Neuronal stem cell (in vitro differentiated cells): ENCODE measurements around the gene CMIP.
A peak's percentile ranks its signal among the peaks of the same experiment; 100 is the strongest.

Experiments used
- DNase-seq: peaks from one replicate; pipeline ENCODE4 v3.0.0-alpha.2; 2013; ENCODE audit warnings: low spot score
- H2AFZ ChIP-seq: one replicate; pipeline ENCODE4 v1.6.1; 2013; ENCODE audit warnings: mild to moderate bottlenecking, low read length, inconsistent platforms
- H2AK5ac ChIP-seq: 2 replicates; pipeline ENCODE4 v1.6.1; 2013; ENCODE audit warnings: low read depth, mild to moderate bottlenecking, inconsistent platforms, low read length, moderate library complexity, mixed read lengths
- H2BK120ac ChIP-seq: 2 replicates; pipeline ENCODE4 v1.6.1; 2013; ENCODE audit warnings: low read depth, mild to moderate bottlenecking, inconsistent platforms, low read length, moderate library complexity, mixed read lengths
- H2BK12ac ChIP-seq: one replicate; pipeline ENCODE4 v1.6.1; 2013; ENCODE audit warnings: low read length, inconsistent platforms
- H2BK15ac ChIP-seq: 2 replicates; pipeline ENCODE4 v1.6.1; 2013; ENCODE audit warnings: mild to moderate bottlenecking, low read length, inconsistent platforms, mixed read lengths
- H2BK5ac ChIP-seq: one replicate; pipeline ENCODE4 v1.6.1; 2013; ENCODE audit warnings: inconsistent platforms, mild to moderate bottlenecking, low read length, moderate library complexity
- H3K14ac ChIP-seq: one replicate; pipeline ENCODE4 v1.6.1; 2013; ENCODE audit warnings: low read length, inconsistent platforms
- H3K18ac ChIP-seq: 2 replicates; pipeline ENCODE4 v1.6.1; 2013; ENCODE audit warnings: low read length, inconsistent platforms
- H3K23ac ChIP-seq: 2 replicates; pipeline ENCODE4 v1.6.1; 2013; ENCODE audit warnings: low read depth, mild to moderate bottlenecking, mixed read lengths, low read length, inconsistent platforms; ENCODE audit not compliant: poor library complexity
- H3K27ac ChIP-seq: replicated peaks from 3 replicates; pipeline ENCODE4 v1.5.1; 2013; ENCODE audit warnings: low read length, inconsistent platforms
- H3K27me3 ChIP-seq, 3 experiments: 2 replicates each; pipeline ENCODE4 v1.6.1; 2013; ENCODE audit warnings: low read length in 3 of 3, mild to moderate bottlenecking in 2 of 3, inconsistent platforms in 1 of 3, low read depth in 1 of 3, mixed read lengths in 1 of 3, moderate library complexity in 1 of 3; ENCODE audit not compliant: control insufficient read depth in 3 of 3, insufficient read depth in 3 of 3
- H3K36me3 ChIP-seq, 2 donors: replicated peaks in 1 of 2; 2 replicates each; pipeline ENCODE4 v1.6.1; 2013; ENCODE audit warnings: low read length in 2 of 2; ENCODE audit not compliant: control insufficient read depth in 2 of 2, insufficient read depth in 2 of 2
- H3K4ac ChIP-seq: 2 replicates; pipeline ENCODE4 v1.6.1; 2013; ENCODE audit warnings: inconsistent platforms, mild to moderate bottlenecking, low read length, moderate library complexity
- H3K4me1 ChIP-seq, 2 donors: 1 replicate in 1 of 2; 2 replicates in 1 of 2; pipeline ENCODE4 v1.6.1; 2013; ENCODE audit warnings: low read length in 2 of 2, low read depth in 1 of 2; ENCODE audit not compliant: control insufficient read depth in 2 of 2, insufficient read depth in 1 of 2
- H3K4me2 ChIP-seq: one replicate; pipeline ENCODE4 v1.6.1; 2013; ENCODE audit warnings: mild to moderate bottlenecking, low read length, inconsistent platforms; ENCODE audit not compliant: insufficient read depth, poor library complexity, severe bottlenecking
- H3K4me3 ChIP-seq, 2 donors: 2 replicates each; pipeline ENCODE4 v1.5.1; 2013; ENCODE audit warnings: low read length in 2 of 2, mild to moderate bottlenecking in 2 of 2, inconsistent platforms in 1 of 2, moderate library complexity in 1 of 2
- H3K79me1 ChIP-seq: one replicate; pipeline ENCODE4 v1.6.1; 2013; ENCODE audit warnings: low read depth, mild to moderate bottlenecking, inconsistent platforms, low read length, moderate library complexity
- H3K9ac ChIP-seq: one replicate; pipeline ENCODE4 v1.6.1; 2013; ENCODE audit warnings: mild to moderate bottlenecking, low read depth, low read length, inconsistent platforms; ENCODE audit not compliant: poor library complexity
- H3K9me3 ChIP-seq, 2 donors: replicated peaks in 1 of 2; 2 replicates each; pipeline versions ENCODE3 to v1.6.1; 2013; ENCODE audit warnings: low read length in 2 of 2, mild to moderate bottlenecking in 2 of 2, inconsistent platforms in 1 of 2, low read depth in 1 of 2, mixed read lengths in 1 of 2, moderate library complexity in 1 of 2; ENCODE audit not compliant: control insufficient read depth in 2 of 2, insufficient read depth in 1 of 2
- H4K8ac ChIP-seq: one replicate; pipeline ENCODE4 v1.6.1; 2013; ENCODE audit warnings: low read depth, mild to moderate bottlenecking, inconsistent platforms, low read length, moderate library complexity
- H4K91ac ChIP-seq: one replicate; pipeline ENCODE4 v1.6.1; 2013; ENCODE audit warnings: low read length, low read depth, mild to moderate bottlenecking, inconsistent platforms; ENCODE audit not compliant: poor library complexity
- WGBS, 2 donors: extraction: QIAGEN DNeasy Blood & Tissue Kit; methylation state at CpG; one replicate each; pipeline ENCODE4 v1.1.7; 2013; ENCODE audit warnings: missing lambda C conversion rate in 2 of 2, mixed read lengths in 1 of 2; ENCODE audit not compliant: insufficient read length in 2 of 2, insufficient replicate concordance in 1 of 2; ENCODE audit errors: extremely low coverage in 2 of 2; 5-methylcytosine and 5-hydroxymethylcytosine counted together

Gene CMIP

GRCh38 chr16:81614171-81614570 is 169.6 kb downstream of the CMIP start:
- Histone ChIP-seq H2BK5ac (peak overlapping the region; percentile 43), H3K4ac (no peak overlapping the region), H3K4me3 (no peak overlapping the region), H3K27me3 (no peaks in the 10 kb centered on the region), H3K23ac (peak overlapping the region; percentile 35), H3K18ac (no peak overlapping the region), H2AK5ac (no peak overlapping the region), H3K36me3 (peaks cover 13 to 18% of the 10 kb centered on the region in 2 donors), H2AFZ (no peak overlapping the region), H3K4me1 (peaks cover 2 to 27% of the 10 kb centered on the region in 2 donors), H3K79me1 (peaks cover 15% of the 10 kb centered on the region), H2BK15ac (no peak overlapping the region), H4K91ac (no peak overlapping the region), H3K9me3 (peaks cover 10 to 15% of the 10 kb centered on the region in 2 donors), H3K4me2 (no peak overlapping the region), H3K27ac (no peak overlapping the region), H2BK120ac (no peak overlapping the region), H4K8ac (no peak overlapping the region), H3K9ac (peak overlapping the region; percentile 31), H3K14ac (no peak overlapping the region), H2BK12ac (no peak overlapping the region)
- no peak for DNase-seq
- WGBS, 2 donors: no CpG with 5 or more reads among the region's 13 CpGs

- no CpG with 5 or more reads among the region's 6 CpGs for WGBS, 2 donors
- Histone ChIP-seq H3K9me3 (peaks cover 10 to 15% of the 10 kb centered on the region in 2 donors), H3K23ac (no peak overlapping the region), H3K27ac (no peak overlapping the region), H2AFZ (no peak overlapping the region), H2BK15ac (no peak overlapping the region), H3K4ac (no peak overlapping the region), H3K36me3 (peaks cover 13 to 18% of the 10 kb centered on the region in 2 donors), H3K4me3 (peak overlapping the region in 1 of 2 donors; percentile 69), H3K4me2 (no peak overlapping the region), H3K9ac (no peak overlapping the region), H3K27me3 (no peaks in the 10 kb centered on the region), H2AK5ac (no peak overlapping the region), H3K18ac (no peak overlapping the region), H3K14ac (no peak overlapping the region), H2BK120ac (no peak overlapping the region), H4K8ac (no peak overlapping the region), H2BK5ac (no peak overlapping the region), H2BK12ac (no peak overlapping the region), H4K91ac (no peak overlapping the region), H3K4me1 (peaks cover 0 to 22% of the 10 kb centered on the region in 2 donors), H3K79me1 (peaks cover 15% of the 10 kb centered on the region)
- no peak for DNase-seq
Measured at GRCh38 chr16:81614654-81615359, 170.2 kb downstream of the CMIP start.

GRCh38 chr16:81615411-81615810 is 170.8 kb downstream of the CMIP start:
- Histone ChIP-seq H3K23ac (no peak overlapping the region), H2BK15ac (no peak overlapping the region), H3K79me1 (peaks cover 15% of the 10 kb centered on the region), H2BK12ac (no peak overlapping the region), H2BK5ac (no peak overlapping the region), H3K14ac (no peak overlapping the region), H3K9me3 (peaks cover 10 to 15% of the 10 kb centered on the region in 2 donors), H2BK120ac (no peak overlapping the region), H3K27me3 (no peaks in the 10 kb centered on the region), H4K91ac (no peak overlapping the region), H3K4me2 (no peak overlapping the region), H3K4me3 (peak overlapping the region in 1 of 2 donors; percentile 69), H3K9ac (no peak overlapping the region), H4K8ac (no peak overlapping the region), H2AK5ac (no peak overlapping the region), H3K27ac (no peak overlapping the region), H3K4ac (no peak overlapping the region), H2AFZ (no peak overlapping the region), H3K4me1 (peaks cover 0 to 17% of the 10 kb centered on the region in 2 donors), H3K36me3 (peaks cover 13 to 18% of the 10 kb centered on the region in 2 donors), H3K18ac (no peak overlapping the region)
- no peak for DNase-seq
- WGBS, 2 donors: 100% methylated on average over 1 of the region's 3 CpGs; no CpG with 5 or more reads in 1 of the 2 donors

- Histone ChIP-seq H3K4me2 (no peak overlapping the region), H3K36me3 (peaks cover 13 to 20% of the 10 kb centered on the region in 2 donors), H4K8ac (no peak overlapping the region), H4K91ac (no peak overlapping the region), H2AK5ac (no peak overlapping the region), H3K18ac (no peak overlapping the region), H3K27ac (no peak overlapping the region), H2AFZ (no peak overlapping the region), H3K27me3 (no peaks in the 10 kb centered on the region), H3K4ac (no peak overlapping the region), H3K4me1 (peaks cover 0 to 17% of the 10 kb centered on the region in 2 donors), H2BK15ac (no peak overlapping the region), H3K9ac (no peak overlapping the region), H2BK5ac (no peak overlapping the region), H3K79me1 (peaks cover 11% of the 10 kb centered on the region), H2BK12ac (no peak overlapping the region), H2BK120ac (no peak overlapping the region), H3K23ac (no peak overlapping the region), H3K14ac (no peak overlapping the region), H3K9me3 (peaks cover 10 to 15% of the 10 kb centered on the region in 2 donors), H3K4me3 (no peak overlapping the region)
- no CpG with 5 or more reads among the region's 14 CpGs for WGBS, 2 donors
- no peak for DNase-seq
Measured at GRCh38 chr16:81615833-81616232, 171.2 kb downstream of the CMIP start.
